SK-N-SH treated with all-trans-retinoic acid at 6 μM for 48 hours (cell line): ENCODE measurements around the gene HUS1.

Experiments
- BACH2 ChIP-seq: fragments of 250-450 bp; sonication (Bioruptor Pico); IDR thresholded peaks from 2 replicates; pipeline ENCODE4 v1.9.0; 2021; ENCODE audit warnings: mild to moderate bottlenecking, borderline replicate concordance
- ESRRG ChIP-seq: fragments of 250-450 bp; sonication (Bioruptor Pico); IDR thresholded peaks from 2 replicates; pipeline ENCODE4 v1.6.1; 2021; ENCODE audit warnings: mild to moderate bottlenecking
- PPARA ChIP-seq: fragments of 250-450 bp; sonication (Bioruptor Pico); IDR thresholded peaks from 2 replicates; pipeline ENCODE4 v1.5.0; 2020; ENCODE audit warnings: mild to moderate bottlenecking, borderline replicate concordance
- RARB ChIP-seq: fragments of 250-450 bp; sonication (Bioruptor Pico); IDR thresholded peaks from 2 replicates; pipeline ENCODE4 v1.8.0; 2021; ENCODE audit warnings: mild to moderate bottlenecking, moderate library complexity
- TF ChIP-seq, protein P1 (sequence below): fragments of 250-450 bp; sonication (Bioruptor Pico); IDR thresholded peaks from 2 replicates; pipeline ENCODE4 v1.8.0; 2020; ENCODE audit warnings: mild to moderate bottlenecking, moderate library complexity, borderline replicate concordance
- TF ChIP-seq, protein P2 (sequence below): fragments of 250-450 bp; sonication (Bioruptor Pico); IDR thresholded peaks from 2 replicates; pipeline ENCODE4 v1.5.1; 2021; ENCODE audit warnings: mild to moderate bottlenecking, moderate library complexity
- TF ChIP-seq, protein P3 (sequence below): fragments of 250-450 bp; sonication (Bioruptor Pico); IDR thresholded peaks from 2 replicates; pipeline ENCODE4 v1.5.1; 2020; ENCODE audit warnings: low read depth, mild to moderate bottlenecking, moderate library complexity

DNA sequence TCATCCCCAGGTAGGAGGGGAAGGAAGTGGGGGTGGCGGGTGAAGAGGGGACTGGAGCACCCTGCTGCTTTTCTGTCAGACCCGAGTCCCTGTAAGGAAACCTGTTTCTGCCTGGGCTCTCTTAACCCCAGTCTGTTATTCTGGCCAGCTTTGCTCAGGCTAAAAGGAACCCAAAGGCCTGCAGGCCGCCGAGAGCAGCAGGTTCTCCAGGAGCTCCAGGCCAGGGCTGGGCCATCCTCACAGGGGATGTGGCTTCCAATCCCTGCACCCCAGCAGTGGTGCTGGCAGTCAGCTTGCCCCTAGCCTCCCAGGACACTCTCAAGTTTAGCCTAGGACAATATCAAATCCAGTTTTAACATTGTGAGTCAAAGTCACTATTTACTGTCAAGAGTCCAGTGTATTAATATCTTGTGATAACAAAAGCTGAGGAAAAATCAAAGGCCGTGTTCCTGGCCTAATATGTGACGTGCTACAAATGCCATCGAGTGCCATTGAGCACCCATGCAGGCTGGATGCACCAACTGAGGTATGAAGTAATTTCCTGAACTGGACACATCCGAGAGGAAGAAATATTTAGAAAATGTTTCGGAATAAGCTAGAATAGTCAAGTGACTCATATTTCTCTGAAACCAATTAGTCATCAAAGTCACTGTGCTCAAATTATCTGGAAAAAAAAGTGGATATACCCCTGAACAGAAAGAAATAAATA lies 38.1 kb downstream of the HUS1 start:
- no peak for TF ChIP-seq RARB (CRISPR knock-in tag)
- TF ChIP-seq ESRRG (CRISPR knock-in tag): no peak
- no peak for TF ChIP-seq BACH2 (CRISPR knock-in tag)
- TF ChIP-seq, protein P1, sequence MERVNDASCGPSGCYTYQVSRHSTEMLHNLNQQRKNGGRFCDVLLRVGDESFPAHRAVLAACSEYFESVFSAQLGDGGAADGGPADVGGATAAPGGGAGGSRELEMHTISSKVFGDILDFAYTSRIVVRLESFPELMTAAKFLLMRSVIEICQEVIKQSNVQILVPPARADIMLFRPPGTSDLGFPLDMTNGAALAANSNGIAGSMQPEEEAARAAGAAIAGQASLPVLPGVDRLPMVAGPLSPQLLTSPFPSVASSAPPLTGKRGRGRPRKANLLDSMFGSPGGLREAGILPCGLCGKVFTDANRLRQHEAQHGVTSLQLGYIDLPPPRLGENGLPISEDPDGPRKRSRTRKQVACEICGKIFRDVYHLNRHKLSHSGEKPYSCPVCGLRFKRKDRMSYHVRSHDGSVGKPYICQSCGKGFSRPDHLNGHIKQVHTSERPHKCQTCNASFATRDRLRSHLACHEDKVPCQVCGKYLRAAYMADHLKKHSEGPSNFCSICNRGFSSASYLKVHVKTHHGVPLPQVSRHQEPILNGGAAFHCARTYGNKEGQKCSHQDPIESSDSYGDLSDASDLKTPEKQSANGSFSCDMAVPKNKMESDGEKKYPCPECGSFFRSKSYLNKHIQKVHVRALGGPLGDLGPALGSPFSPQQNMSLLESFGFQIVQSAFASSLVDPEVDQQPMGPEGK (CRISPR knock-in tag): no peak
- no peak for TF ChIP-seq PPARA (CRISPR knock-in tag)
- TF ChIP-seq, protein P2, sequence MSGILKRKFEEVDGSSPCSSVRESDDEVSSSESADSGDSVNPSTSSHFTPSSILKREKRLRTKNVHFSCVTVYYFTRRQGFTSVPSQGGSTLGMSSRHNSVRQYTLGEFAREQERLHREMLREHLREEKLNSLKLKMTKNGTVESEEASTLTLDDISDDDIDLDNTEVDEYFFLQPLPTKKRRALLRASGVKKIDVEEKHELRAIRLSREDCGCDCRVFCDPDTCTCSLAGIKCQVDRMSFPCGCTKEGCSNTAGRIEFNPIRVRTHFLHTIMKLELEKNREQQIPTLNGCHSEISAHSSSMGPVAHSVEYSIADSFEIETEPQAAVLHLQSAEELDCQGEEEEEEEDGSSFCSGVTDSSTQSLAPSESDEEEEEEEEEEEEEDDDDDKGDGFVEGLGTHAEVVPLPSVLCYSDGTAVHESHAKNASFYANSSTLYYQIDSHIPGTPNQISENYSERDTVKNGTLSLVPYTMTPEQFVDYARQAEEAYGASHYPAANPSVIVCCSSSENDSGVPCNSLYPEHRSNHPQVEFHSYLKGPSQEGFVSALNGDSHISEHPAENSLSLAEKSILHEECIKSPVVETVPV: no peak
- TF ChIP-seq, protein P3, sequence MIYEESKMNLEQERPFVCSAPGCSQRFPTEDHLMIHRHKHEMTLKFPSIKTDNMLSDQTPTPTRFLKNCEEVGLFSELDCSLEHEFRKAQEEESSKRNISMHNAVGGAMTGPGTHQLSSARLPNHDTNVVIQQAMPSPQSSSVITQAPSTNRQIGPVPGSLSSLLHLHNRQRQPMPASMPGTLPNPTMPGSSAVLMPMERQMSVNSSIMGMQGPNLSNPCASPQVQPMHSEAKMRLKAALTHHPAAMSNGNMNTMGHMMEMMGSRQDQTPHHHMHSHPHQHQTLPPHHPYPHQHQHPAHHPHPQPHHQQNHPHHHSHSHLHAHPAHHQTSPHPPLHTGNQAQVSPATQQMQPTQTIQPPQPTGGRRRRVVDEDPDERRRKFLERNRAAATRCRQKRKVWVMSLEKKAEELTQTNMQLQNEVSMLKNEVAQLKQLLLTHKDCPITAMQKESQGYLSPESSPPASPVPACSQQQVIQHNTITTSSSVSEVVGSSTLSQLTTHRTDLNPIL (CRISPR knock-in tag): no peak
